H1 (cell line): Measurements from ENCODE around the gene DSCAM. TPM values are rescaled to one million over a fixed set of nuclear protein-coding genes. Genes with fewer than 3 reads are reported as not detected.

Experiments
- CTCF ChIA-PET: fragments of 300-600 bp; sonication (Branson Sonifier 250); formaldehyde crosslinking; loops from one replicate; lab custom pipeline; 2021; ENCODE audit not compliant: partially characterized antibody; lab: Charles Lee
- POLR2A ChIA-PET: fragments of 300-600 bp; sonication (Branson Sonifier 250); formaldehyde crosslinking; loops from one replicate; lab custom pipeline; 2021; ENCODE audit warnings: inconsistent platforms; ENCODE audit not compliant: partially characterized antibody; lab: Charles Lee
- DNase-seq, 2 experiments: peaks; one replicate each; pipeline versions ENCODE4 v3.0.0 to v3.0.0-alpha.2; 2010 to 2022; ENCODE audit warnings: low spot score in 2 of 2, low read depth in 1 of 2, mixed read lengths in 1 of 2
- FAIRE-seq: peaks from 2 replicates; lab custom pipeline; 2011; peaks lifted over from hg19 to GRCh38; lab: Jason Lieb, UNC
- H2AFZ ChIP-seq: 2 replicates; pipeline ENCODE4 v1.8.1; 2012; ENCODE audit warnings: low read length, inconsistent platforms
- H2AK5ac ChIP-seq: 2 replicates; pipeline ENCODE4 v1.6.1; 2013; ENCODE audit warnings: low read depth, low read length
- H2BK120ac ChIP-seq: replicated peaks from 2 replicates; pipeline ENCODE3; 2013; ENCODE audit warnings: low read depth, low read length, inconsistent platforms
- H2BK12ac ChIP-seq: 2 replicates; pipeline ENCODE4 v1.6.1; 2013; ENCODE audit warnings: low read depth, low read length
- H2BK15ac ChIP-seq: 2 replicates; pipeline ENCODE4 v1.6.1; 2013; ENCODE audit warnings: low read length
- H2BK20ac ChIP-seq: 2 replicates; pipeline ENCODE4 v1.6.1; 2013; ENCODE audit warnings: low read length
- H2BK5ac ChIP-seq: 2 replicates; pipeline ENCODE4 v1.6.1; 2013; ENCODE audit warnings: low read depth, low read length
- H3K14ac ChIP-seq: 2 replicates; pipeline ENCODE4 v1.6.1; 2013; ENCODE audit warnings: inconsistent platforms; ENCODE audit not compliant: insufficient read length
- H3K18ac ChIP-seq: 2 replicates; pipeline ENCODE4 v1.6.1; 2013; ENCODE audit warnings: low read length; ENCODE audit errors: extremely low read depth
- H3K23ac ChIP-seq: 2 replicates; pipeline ENCODE4 v1.6.1; 2013; ENCODE audit warnings: inconsistent platforms; ENCODE audit not compliant: insufficient read length
- H3K23me2 ChIP-seq: 2 replicates; pipeline ENCODE4 v1.6.1; 2013; ENCODE audit warnings: low read depth, low read length
- H3K27ac ChIP-seq: 2 replicates; pipeline ENCODE4 v1.6.1; 2011; ENCODE audit warnings: low read depth, low read length, inconsistent platforms
- H3K27me3 ChIP-seq, 4 experiments: replicated peaks in 1 of 4; 1 replicate in 1 of 4; 2 replicates in 3 of 4; pipeline versions ENCODE4 v1.6.1 to v1.8.1; 2011 to 2013; ENCODE audit warnings: low read length in 3 of 4, mild to moderate bottlenecking in 3 of 4, inconsistent platforms in 2 of 4, mixed read lengths in 2 of 4, moderate library complexity in 1 of 4; ENCODE audit not compliant: control insufficient read depth in 3 of 4, insufficient read depth in 3 of 4; ENCODE audit errors: extremely low read depth in 1 of 4
- H3K36me3 ChIP-seq, 4 experiments: 2 replicates each; pipeline versions ENCODE4 v1.6.1 to v1.8.1; 2011 to 2013; ENCODE audit warnings: mild to moderate bottlenecking in 4 of 4, low read length in 3 of 4, moderate library complexity in 2 of 4, control low read depth in 1 of 4, inconsistent platforms in 1 of 4; ENCODE audit not compliant: insufficient read depth in 4 of 4, control insufficient read depth in 2 of 4
- H3K4ac ChIP-seq: replicated peaks from 2 replicates; pipeline ENCODE3; 2013; ENCODE audit warnings: low read length, low read depth, mixed read lengths, inconsistent platforms; ENCODE audit not compliant: insufficient read length
- H3K4me1 ChIP-seq, 4 experiments: replicated peaks in 1 of 4; 1 replicate in 1 of 4; 2 replicates in 3 of 4; pipeline versions ENCODE4 v1.6.1 to v1.8.1; 2011 to 2013; ENCODE audit warnings: low read length in 3 of 4, inconsistent platforms in 2 of 4, mixed read lengths in 1 of 4; ENCODE audit not compliant: insufficient read depth in 4 of 4, control insufficient read depth in 3 of 4
- H3K4me2 ChIP-seq, 2 experiments: 2 replicates each; pipeline versions ENCODE4 v1.6.1 to v1.8.1; 2011 to 2013; ENCODE audit warnings: low read depth in 2 of 2, low read length in 2 of 2, control low read depth in 1 of 2, inconsistent platforms in 1 of 2, mild to moderate bottlenecking in 1 of 2; ENCODE audit not compliant: insufficient read depth in 1 of 2
- H3K4me3 ChIP-seq, 4 experiments: fragments of 200-600, 300-600 bp in 1 of 4; sonication (generic), shearing (Covaris generic), sonication (Bioruptor Twin) in 1 of 4; 2 replicates each; pipeline versions ENCODE4 v1.5.1 to v1.8.1; 2011 to 2016; ENCODE audit warnings: low read length in 4 of 4, low read depth in 3 of 4, control low read depth in 2 of 4, inconsistent platforms in 2 of 4, mild to moderate bottlenecking in 2 of 4, mixed read lengths in 1 of 4, moderate library complexity in 1 of 4; ENCODE audit not compliant: insufficient read depth in 2 of 4; ENCODE audit errors: extremely low read depth in 1 of 4
- H3K56ac ChIP-seq: replicated peaks from 2 replicates; pipeline ENCODE3; 2013; ENCODE audit warnings: low read depth, mild to moderate bottlenecking, mixed read lengths, low read length, inconsistent platforms; ENCODE audit not compliant: insufficient read length
- H3K79me1 ChIP-seq: 2 replicates; pipeline ENCODE4 v1.6.1; 2013; ENCODE audit warnings: low read depth, low read length, control low read depth
- H3K79me2 ChIP-seq, 2 experiments: 2 replicates each; pipeline versions ENCODE4 v1.6.1 to v1.8.1; 2012 to 2013; ENCODE audit warnings: low read length in 2 of 2, mild to moderate bottlenecking in 2 of 2, inconsistent platforms in 1 of 2; ENCODE audit not compliant: insufficient read depth in 2 of 2, control insufficient read depth in 1 of 2
- H3K9ac ChIP-seq, 4 experiments: replicated peaks in 1 of 4; 1 replicate in 1 of 4; 2 replicates in 3 of 4; pipeline versions ENCODE4 v1.6.1 to v1.8.1; 2011 to 2013; ENCODE audit warnings: low read depth in 3 of 4, low read length in 3 of 4, control low read depth in 2 of 4, mild to moderate bottlenecking in 2 of 4, moderate library complexity in 2 of 4, inconsistent platforms in 1 of 4; ENCODE audit errors: extremely low read depth in 1 of 4
- H3K9me3 ChIP-seq, 2 experiments: 2 replicates each; pipeline versions ENCODE4 v1.6.1 to v1.8.1; 2012 to 2013; ENCODE audit warnings: mild to moderate bottlenecking in 2 of 2, moderate library complexity in 2 of 2, control low read depth in 1 of 2, inconsistent platforms in 1 of 2, low read depth in 1 of 2, low read length in 1 of 2, mixed read lengths in 1 of 2; ENCODE audit not compliant: insufficient read depth in 2 of 2
- H4K20me1 ChIP-seq, 2 experiments: replicated peaks in 1 of 2; 2 replicates each; pipeline versions ENCODE3 to v1.8.1; 2011 to 2013; ENCODE audit warnings: inconsistent platforms in 2 of 2, low read length in 2 of 2, mild to moderate bottlenecking in 1 of 2; ENCODE audit not compliant: insufficient read depth in 2 of 2, control insufficient read depth in 1 of 2
- H4K5ac ChIP-seq: 2 replicates; pipeline ENCODE4 v1.6.1; 2013; ENCODE audit warnings: low read length, low read depth, mixed read lengths, inconsistent platforms; ENCODE audit not compliant: insufficient read length
- H4K8ac ChIP-seq: 2 replicates; pipeline ENCODE4 v1.8.0; 2013; ENCODE audit warnings: mild to moderate bottlenecking, moderate library complexity, low read length, inconsistent platforms; ENCODE audit not compliant: insufficient read depth; ENCODE audit errors: extremely low read depth
- H4K91ac ChIP-seq: replicated peaks from 2 replicates; pipeline ENCODE3; 2013; ENCODE audit warnings: low read length, mixed read lengths, inconsistent platforms; ENCODE audit not compliant: insufficient read length
- ASH2L ChIP-seq: fragments of 200-600, 300-600 bp; sonication (generic); IDR thresholded peaks from one replicate; pipeline ENCODE4 v1.7.1; 2017; ENCODE audit warnings: low read length
- CHD2 ChIP-seq: IDR thresholded peaks from 2 replicates; pipeline ENCODE4 v1.6.1; 2012; ENCODE audit warnings: low read length, improper control_type of control experiment
- KDM5A ChIP-seq: fragments of 200-600 bp; IDR thresholded peaks from 2 replicates; pipeline ENCODE4 v1.7.1; 2012; ENCODE audit warnings: mild to moderate bottlenecking, low read length, inconsistent platforms, mixed read lengths
- MAFK ChIP-seq: IDR thresholded peaks from 2 replicates; pipeline ENCODE4 v1.6.1; 2012; ENCODE audit warnings: low read depth, mild to moderate bottlenecking, improper control_type of control experiment, low read length
- NRF1 ChIP-seq: IDR thresholded peaks from 2 replicates; pipeline ENCODE4 v1.6.1; 2011; ENCODE audit warnings: mild to moderate bottlenecking, low read depth, low read length, improper control_type of control experiment
- SIRT6 ChIP-seq: IDR thresholded peaks from one replicate; pipeline ENCODE4 v1.7.1; 2012; ENCODE audit warnings: low read length, inconsistent platforms
- WGBS, 2 experiments: shearing (Covaris generic) in 1 of 2; methylation state at CpG; one replicate each; pipeline versions ENCODE4 v1.1.6 to v1.1.7; 2013 to 2015; ENCODE audit warnings: low lambda C conversion rate in 2 of 2, mixed read lengths in 2 of 2, inconsistent platforms in 1 of 2, low coverage in 1 of 2, missing lambda C conversion rate in 1 of 2; ENCODE audit not compliant: insufficient replicate concordance in 2 of 2, insufficient coverage in 1 of 2, insufficient read length in 1 of 2; ENCODE audit errors: extremely low coverage in 1 of 2, missing lambda C conversion rate in 1 of 2; 5-methylcytosine and 5-hydroxymethylcytosine counted together
- polyA plus RNA-seq, 7 experiments: library from polyadenylated mRNA; depleted of rRNA in 3 of 7; stranded (reverse) in 5 of 7; unstranded in 2 of 7; fragments of >200 nt in 5 of 7; fragments of 200-250 nt in 2 of 7; gene quantifications; 1 replicate in 5 of 7; 2 replicates in 1 of 7; 4 replicates in 1 of 7; pipeline versions ENCODE4 v1.2.1 to v1.2.3, GENCODE V29; 2011 to 2013; ENCODE audit warnings: missing spikeins in 2 of 7, mixed read lengths in 2 of 7
- total RNA-seq: library from RNA; stranded (reverse); fragmentation: NEBNext Ultra II Directional; extraction: Animal tissue kit (Norgen Biotek cat#: 25700); gene quantifications from 2 replicates; pipeline ENCODE4 v1.2.1, GENCODE V29; 2021

Gene DSCAM
- total and polyA plus RNA-seq, 2 of the 8 experiments (the other 6 are each of a cell fraction or from before 2014, with no cell fraction given), result 0.02 to 0.15 TPM

- Histone ChIP-seq H2BK120ac (no peak overlapping the region), H4K20me1 (no peaks in the 10 kb centered on the region), H3K79me1 (no peaks in the 10 kb centered on the region), H3K14ac (no peak overlapping the region), H2AK5ac (no peak overlapping the region), H3K23ac (no peak overlapping the region), H3K79me2 (no peaks in the 10 kb centered on the region), H3K4me1 (no peaks in the 10 kb centered on the region), H2BK12ac (no peak overlapping the region), H2BK15ac (no peak overlapping the region), H3K4ac (no peak overlapping the region), H3K27me3 (no peaks in the 10 kb centered on the region), H3K36me3 (no peaks in the 10 kb centered on the region), H3K9me3 (no peaks in the 10 kb centered on the region), H4K91ac (no peak overlapping the region), H3K18ac (no peak overlapping the region), H3K23me2 (no peaks in the 10 kb centered on the region), H2AFZ (no peak overlapping the region), H3K4me2 (no peak overlapping the region), H4K8ac (no peak overlapping the region), H2BK20ac (no peak overlapping the region), H3K9ac (no peak overlapping the region), H3K4me3 (no peak overlapping the region), H2BK5ac (no peak overlapping the region), H3K56ac (no peak overlapping the region), H4K5ac (no peak overlapping the region), H3K27ac (no peak overlapping the region)
- 92% methylated on average over 9 of the region's 9 CpGs; no CpG with 5 or more reads in 1 of the 2 experiments for WGBS, 2 experiments
- POLR2A ChIA-PET, result interaction anchor here (0.7 kb wide), 1 partner anchor 126 kb away, joined by 3 read pairs; no protein-coding TSS in a partner anchor
- CTCF ChIA-PET, result interaction anchor here (0.6 kb wide), 1 partner anchor 726 kb away, joined by 3 read pairs; no protein-coding TSS in a partner anchor
- no peak for FAIRE-seq
- no peak for DNase-seq
- TF ChIP-seq NRF1, result no peak
- TF ChIP-seq MAFK, result no peak
- no peak for TF ChIP-seq SIRT6
- no peak for TF ChIP-seq KDM5A
- no peak for TF ChIP-seq ASH2L
- TF ChIP-seq CHD2, result no peak
These were observed 501.1 kb downstream of the DSCAM start for GRCh38 chr21:40345711-40346321.
